SK-N-SH treated with all-trans-retinoic acid at 6 μM for 48 hours (cell line): ENCODE data around the gene CFAP74.

Experiments
- PATZ1 ChIP-seq: fragments of 250-450 bp; sonication (Bioruptor Pico); IDR thresholded peaks from 2 replicates; pipeline ENCODE4 v1.8.0; 2020; ENCODE audit warnings: mild to moderate bottlenecking, moderate library complexity, borderline replicate concordance
- PPARA ChIP-seq: fragments of 250-450 bp; sonication (Bioruptor Pico); IDR thresholded peaks from 2 replicates; pipeline ENCODE4 v1.5.0; 2020; ENCODE audit warnings: mild to moderate bottlenecking, borderline replicate concordance
- TSHZ2 ChIP-seq: fragments of 250-450 bp; sonication (Bioruptor Pico); IDR thresholded peaks from 2 replicates; pipeline ENCODE4 v1.5.0; 2020; ENCODE audit warnings: mild to moderate bottlenecking, moderate library complexity

GRCh38 chr1:1956101-1956500 is 47.5 kb downstream of the CFAP74 start:
- no peak for TF ChIP-seq PATZ1 (CRISPR knock-in tag)
- no peak for TF ChIP-seq PPARA
- TF ChIP-seq TSHZ2, result no peak
